Measurements from ENCODE around the gene GLYR1.

DNA sequence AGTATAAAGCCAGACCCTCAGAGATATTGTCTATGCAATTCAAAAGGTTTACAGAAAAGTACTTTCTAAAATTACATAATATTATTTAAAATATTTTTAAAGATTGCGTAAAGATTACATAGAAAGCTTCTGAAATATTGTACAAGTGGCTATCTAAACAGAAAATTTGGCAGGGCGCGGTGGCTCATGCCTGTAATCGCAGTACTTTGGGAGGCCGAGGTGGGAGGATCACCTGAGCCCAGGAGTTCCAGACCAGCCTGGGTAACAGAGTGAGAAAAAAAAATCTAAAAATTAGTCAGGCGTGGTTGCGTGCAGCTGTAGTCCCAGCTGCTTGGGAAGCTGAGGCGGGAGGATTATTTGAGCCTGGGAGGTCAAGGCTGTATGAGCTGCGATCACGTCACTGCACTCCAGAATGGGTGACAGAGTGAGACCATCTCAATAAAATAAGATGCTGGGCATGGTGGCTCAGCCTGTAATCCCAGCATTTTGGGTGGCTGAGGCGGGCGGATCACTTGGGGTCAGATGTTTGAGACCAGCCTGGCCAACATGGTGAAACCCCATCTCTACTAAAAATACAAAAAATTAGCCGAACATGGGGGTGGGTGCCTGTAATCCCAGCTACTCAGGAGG, 18.3 kb upstream of the GLYR1 start:
- TF ChIP-seq POLR2AphosphoS5 (IDR thresholded peaks at IDR 0.05; ENCODE audit: low read depth, low read length), result no peak
- no peak for TF ChIP-seq POLR2A (IDR thresholded peaks at IDR 0.05; ENCODE audit: low read depth, low read length)
- no peak for TF ChIP-seq TAF1 (IDR thresholded peaks at IDR 0.05; ENCODE audit: borderline replicate concordance, low read depth, low read length)

Measured in GM12892 (cell line).